Right atrium auricular region (tissue), 2 donors: ENCODE measurements around the gene CD79B. TPM values are rescaled to one million over a fixed set of nuclear protein-coding genes. Genes with fewer than 3 reads are reported as not detected.

Source experiments
- DNase-seq: peaks from one replicate; pipeline ENCODE4 v3.0.0-alpha.2; 2019; ENCODE audit warnings: low spot score
- H3K27ac ChIP-seq, 2 donors: fragments of 200-600 bp; sonication (generic); 1 replicate in 1 of 2; 2 replicates in 1 of 2; pipeline ENCODE4 v1.5.1; 2016 to 2019
- H3K27me3 ChIP-seq, 2 donors: fragments of 200-600 bp; sonication (generic); one replicate each; pipeline versions ENCODE4 v1.5.1 to v1.6.0; 2017 to 2019
- H3K36me3 ChIP-seq: fragments of 200-600 bp; sonication (generic); one replicate; pipeline ENCODE4 v1.5.1; 2016
- H3K4me1 ChIP-seq, 2 donors: fragments of 200-600 bp; sonication (generic); one replicate each; pipeline versions ENCODE4 v1.5.1 to v1.6.0; 2017 to 2019
- H3K4me3 ChIP-seq, 2 donors: fragments of 200-600 bp; sonication (generic); 1 replicate in 1 of 2; 2 replicates in 1 of 2; pipeline ENCODE4 v1.5.1; 2017 to 2019; ENCODE audit warnings: mild to moderate bottlenecking in 1 of 2, moderate library complexity in 1 of 2
- H3K9me3 ChIP-seq, 2 donors: fragments of 200-600 bp; sonication (generic); one replicate each; pipeline ENCODE4 v1.5.1; 2019
- total RNA-seq, 2 donors: library from RNA; depleted of rRNA; stranded (reverse); fragments of >200 nt; gene quantifications; one replicate each; pipeline ENCODE4 v1.1.0, GENCODE V29; 2016
- TF ChIP-seq, protein P1 (sequence below), 2 donors: fragments of 200-600 bp; sonication (generic); IDR thresholded peaks; one replicate each; pipeline ENCODE4 v1.5.1; 2019; ENCODE audit warnings: antibody characterized with exemption in 2 of 2

CD79B gene
- total RNA-seq, 2 donors from 2014 or later = 2.2 to 7.3 TPM

DNA sequence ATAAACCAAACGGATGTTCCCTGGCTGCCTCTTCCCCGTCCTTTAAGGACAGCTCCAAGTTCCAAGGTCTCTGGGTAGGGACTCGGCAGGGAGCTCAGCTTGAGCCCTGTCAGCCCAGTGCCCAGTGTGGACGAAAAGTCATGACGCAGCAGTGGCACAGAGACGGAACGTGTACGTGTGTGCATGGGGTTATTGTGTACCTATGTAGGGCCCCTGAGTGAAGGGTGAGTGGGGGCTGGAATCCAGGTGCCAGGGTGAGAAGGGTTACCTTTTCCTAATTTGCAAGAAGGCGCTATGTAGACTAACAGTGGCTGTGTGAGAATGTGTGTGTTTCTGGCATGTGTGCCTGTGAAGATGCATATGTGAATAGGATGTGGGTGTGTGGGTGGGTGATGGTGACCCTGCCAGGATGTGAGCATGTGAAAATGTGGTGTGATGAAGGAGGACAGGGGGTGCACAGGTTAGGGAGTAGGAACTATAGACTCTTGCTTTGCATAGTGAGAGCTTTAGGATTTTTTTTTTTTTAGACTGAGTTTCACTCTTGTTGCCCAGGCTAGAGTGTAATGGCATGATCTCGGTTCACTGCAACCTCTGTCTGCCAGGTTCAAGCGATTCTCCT, 34.6 kb upstream of the CD79B start:
- Histone ChIP-seq H3K4me1 (peaks cover 0 to 29% of the 10 kb centered on the region in 2 donors), H3K27ac (no peak overlapping the region), H3K9me3 (no peaks in the 10 kb centered on the region), H3K4me3 (no peak overlapping the region), H3K27me3 (no peaks in the 10 kb centered on the region), H3K36me3 (no peaks in the 10 kb centered on the region)
- DNase-seq = no peak
- TF ChIP-seq, protein P1, sequence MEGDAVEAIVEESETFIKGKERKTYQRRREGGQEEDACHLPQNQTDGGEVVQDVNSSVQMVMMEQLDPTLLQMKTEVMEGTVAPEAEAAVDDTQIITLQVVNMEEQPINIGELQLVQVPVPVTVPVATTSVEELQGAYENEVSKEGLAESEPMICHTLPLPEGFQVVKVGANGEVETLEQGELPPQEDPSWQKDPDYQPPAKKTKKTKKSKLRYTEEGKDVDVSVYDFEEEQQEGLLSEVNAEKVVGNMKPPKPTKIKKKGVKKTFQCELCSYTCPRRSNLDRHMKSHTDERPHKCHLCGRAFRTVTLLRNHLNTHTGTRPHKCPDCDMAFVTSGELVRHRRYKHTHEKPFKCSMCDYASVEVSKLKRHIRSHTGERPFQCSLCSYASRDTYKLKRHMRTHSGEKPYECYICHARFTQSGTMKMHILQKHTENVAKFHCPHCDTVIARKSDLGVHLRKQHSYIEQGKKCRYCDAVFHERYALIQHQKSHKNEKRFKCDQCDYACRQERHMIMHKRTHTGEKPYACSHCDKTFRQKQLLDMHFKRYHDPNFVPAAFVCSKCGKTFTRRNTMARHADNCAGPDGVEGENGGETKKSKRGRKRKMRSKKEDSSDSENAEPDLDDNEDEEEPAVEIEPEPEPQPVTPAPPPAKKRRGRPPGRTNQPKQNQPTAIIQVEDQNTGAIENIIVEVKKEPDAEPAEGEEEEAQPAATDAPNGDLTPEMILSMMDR (IDR thresholded peaks at IDR 0.05) = no peak

DNA sequence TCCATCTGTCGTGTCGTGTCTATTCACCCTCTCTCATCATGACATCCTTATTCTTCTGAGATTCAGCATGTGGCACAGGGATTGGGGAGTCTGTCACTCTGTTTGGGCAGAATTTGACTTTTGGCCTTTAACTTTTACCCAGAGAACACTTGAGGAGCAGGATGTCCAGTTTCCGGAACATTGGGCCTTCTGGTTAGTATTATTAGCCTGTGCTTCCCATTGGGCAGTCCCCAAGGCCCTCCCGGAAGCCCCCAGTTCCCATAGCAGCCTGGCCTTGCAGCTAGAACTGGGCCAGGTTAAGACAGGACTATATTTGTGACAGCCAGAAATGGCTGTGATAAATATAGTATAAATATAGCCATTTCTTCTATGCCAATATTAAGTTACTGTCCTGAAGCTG, 31.0 kb upstream of the CD79B start:
- no peaks in the 10 kb centered on the region for H3K36me3 ChIP-seq
- H3K27me3 ChIP-seq = no peaks in the 10 kb centered on the region
- peak overlapping the region; percentile 70 to 74 for H3K27ac ChIP-seq
- DNase-seq = peak; percentile 75
- TF ChIP-seq, protein P1 (IDR thresholded peaks at IDR 0.05) = no peak
- peaks cover 0 to 43% of the 10 kb centered on the region in 2 donors for H3K4me1 ChIP-seq
- no peaks in the 10 kb centered on the region for H3K9me3 ChIP-seq
- H3K4me3 ChIP-seq = no peak overlapping the region

DNA sequence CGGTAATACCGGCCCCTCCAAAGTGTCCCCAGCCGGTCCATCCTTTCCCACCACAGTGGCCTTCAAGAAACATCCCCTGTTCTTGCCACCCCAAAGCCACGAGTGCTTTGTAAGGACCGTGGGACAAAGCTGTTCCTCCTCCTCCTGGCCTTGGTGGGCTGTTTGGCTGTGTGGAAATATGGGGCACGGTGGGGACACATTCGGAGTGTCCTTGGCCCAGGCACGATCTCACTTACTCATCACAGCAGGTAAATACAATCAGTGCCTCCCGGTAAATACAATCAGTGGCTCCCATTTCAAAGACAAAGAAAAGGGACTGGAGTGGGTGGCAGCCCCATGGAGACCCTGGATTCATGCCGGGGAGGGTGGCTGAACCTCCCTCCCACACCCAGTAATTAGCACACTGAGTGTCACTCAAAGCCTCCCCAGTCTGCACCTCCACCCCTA, 30.2 kb upstream of the CD79B start:
- H3K27me3 ChIP-seq = no peaks in the 10 kb centered on the region
- H3K36me3 ChIP-seq = no peaks in the 10 kb centered on the region
- no peaks in the 10 kb centered on the region for H3K9me3 ChIP-seq
- H3K4me3 ChIP-seq = no peak overlapping the region
- no peak for DNase-seq
- TF ChIP-seq, protein P1 (IDR thresholded peaks at IDR 0.05) = no peak
- peaks cover 0 to 43% of the 10 kb centered on the region in 2 donors for H3K4me1 ChIP-seq
- peak overlapping the region; percentile 70 to 74 for H3K27ac ChIP-seq

DNA sequence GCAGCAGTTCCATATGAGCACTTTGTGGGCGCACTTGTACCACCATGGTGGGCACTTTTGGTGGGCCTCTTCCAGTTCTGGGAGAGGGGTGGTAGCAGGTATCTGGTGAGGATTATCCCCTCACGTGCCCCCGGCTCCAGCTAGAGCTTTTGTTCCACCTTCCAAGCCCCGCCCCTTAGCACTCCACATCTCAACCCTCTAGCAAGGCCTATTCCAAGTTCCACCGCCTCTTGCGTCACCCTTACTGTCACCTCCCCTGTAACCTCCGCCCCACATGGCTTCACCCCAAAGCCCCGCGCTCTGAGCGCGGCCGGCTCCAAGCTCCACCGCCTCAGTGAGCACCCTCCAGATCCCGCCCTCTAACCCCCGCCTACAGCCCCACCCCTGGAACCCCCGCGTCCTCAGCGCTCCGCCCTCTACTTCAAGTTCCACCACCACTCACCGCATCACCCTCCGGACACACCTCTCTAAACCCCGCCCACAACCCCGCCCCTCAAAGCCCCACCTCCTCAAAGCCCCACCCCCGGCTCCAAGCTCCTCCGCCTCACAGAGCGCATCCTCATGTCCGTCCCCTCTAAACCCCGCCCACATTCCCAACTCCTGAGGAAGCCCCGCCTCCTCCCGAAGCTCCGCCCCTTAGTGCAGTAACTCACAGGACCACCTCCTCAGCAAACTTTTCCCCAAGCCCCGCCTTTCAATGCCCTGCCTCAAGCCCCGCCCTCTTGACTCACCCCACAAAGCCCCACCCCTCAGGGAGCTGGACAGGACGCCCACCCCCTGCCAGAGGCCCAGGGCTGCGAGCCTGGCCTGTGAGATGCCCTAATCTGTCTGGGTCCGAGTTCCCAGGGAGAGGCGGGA, 29.5 kb upstream of the CD79B start:
- Histone ChIP-seq H3K9me3 (no peaks in the 10 kb centered on the region), H3K4me1 (peaks cover 0 to 43% of the 10 kb centered on the region in 2 donors), H3K27ac (peak overlapping the region; percentile 70 to 74), H3K36me3 (no peaks in the 10 kb centered on the region), H3K27me3 (no peaks in the 10 kb centered on the region), H3K4me3 (peak overlapping the region in 1 of 2 donors; percentile 23)
- DNase-seq = peak; percentile 82
- TF ChIP-seq, protein P1 (IDR thresholded peaks at IDR 0.05) = no peak

DNA sequence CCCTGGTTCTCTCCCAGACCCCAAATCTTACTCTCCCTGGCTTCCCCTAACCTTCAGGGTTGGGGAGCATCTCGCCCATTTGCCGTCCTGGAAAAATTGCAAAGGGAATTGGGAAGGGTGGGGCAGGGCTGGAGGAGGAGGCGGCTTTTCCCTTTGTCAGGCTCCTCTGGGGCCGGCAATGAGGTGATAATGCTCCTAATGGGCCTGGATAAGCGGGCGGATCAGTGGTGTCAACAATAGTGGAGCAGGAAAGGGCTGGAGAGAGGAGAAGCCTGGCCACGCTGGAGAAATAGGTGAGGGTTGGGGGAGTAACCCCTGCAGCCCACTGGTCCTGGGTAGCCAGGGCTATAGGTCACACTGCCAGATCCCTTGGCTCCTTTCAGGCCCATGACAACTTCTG, 28.3 kb upstream of the CD79B start:
- Histone ChIP-seq H3K27me3 (no peaks in the 10 kb centered on the region), H3K4me1 (peaks cover 0 to 43% of the 10 kb centered on the region in 2 donors), H3K36me3 (no peaks in the 10 kb centered on the region), H3K27ac (peak overlapping the region; percentile 2 to 40), H3K9me3 (no peaks in the 10 kb centered on the region), H3K4me3 (no peak overlapping the region)
- no peak for DNase-seq
- TF ChIP-seq, protein P1 (IDR thresholded peaks at IDR 0.05) = no peak
